ENCODE results near the gene MAN2B2. TPM values are rescaled to one million over a fixed set of nuclear protein-coding genes. Genes with fewer than 3 reads are reported as not detected.

MAN2B2 gene
- total and polyA plus RNA-seq, 7 donors: 1.8 to 6.6 (median 3.2) TPM

GRCh38 chr4:6639137-6639680, 64.2 kb downstream of the MAN2B2 start:
- intact Hi-C loops (cut with DNase I): no loop called here
- DNase-seq (no peak), ATAC-seq (no peak)
- Histone ChIP-seq H3K36me3 (ENCODE audit: insufficient read depth in 1 of 2, low read depth in 1 of 2) (peaks cover 0 to 21% of the 10 kb centered on the region in 2 donors), H3K9me3 (no peaks in the 10 kb centered on the region), H3K27ac (no peak overlapping the region), H3K4me3 (peak overlapping the region; percentile 97), H3K4me1 (peaks cover 23% of the 10 kb centered on the region), H3K27me3 (ENCODE audit: insufficient read depth in 3 of 3, low read length in 2 of 3) (no peaks in the 10 kb centered on the region)
- TF ChIP-seq CTCF (IDR thresholded peaks at IDR 0.05): no peak
- 90 to 94% (median 93%) methylated on average over 14 of the region's 14 CpGs for WGBS, 3 donors

- Histone ChIP-seq H3K4me3 (peak within 1 kb of the TSS; percentile 97), H3K36me3 (ENCODE audit: insufficient read depth in 1 of 2, low read depth in 1 of 2) (peaks cover 0 to 21% of the 10 kb centered on the region in 2 donors), H3K27ac (peak within 1 kb of the TSS; percentile 90), H3K4me1 (peaks cover 23% of the 10 kb centered on the region), H3K9me3 (no peaks in the 10 kb centered on the region), H3K27me3 (ENCODE audit: insufficient read depth in 3 of 3, low read length in 2 of 3) (no peaks in the 10 kb centered on the region)
- no peak for TF ChIP-seq CTCF (IDR thresholded peaks at IDR 0.05)
- WGBS, 3 donors: 0 to 1% (median 0%) methylated on average over 89 to 90 of the region's 90 CpGs
- DNase-seq: peak; percentile 96 to 97
- peak; percentile 92 to 95 (median 94) for ATAC-seq
- intact Hi-C loops (cut with DNase I): loop anchor here in 1 of 2 donors (2.0 kb wide), 2 partner anchors 30 to 68 kb away; partner anchors contain the start of gene MRFAP1L1
Measured at GRCh38 chr4:6640292-6641163, 65.5 kb downstream of the MAN2B2 start, which contains the start of gene MRFAP1. Gene MRFAP1, plus strand, starts transcription at chr4:6640685. Its CDS starts 178 bp downstream, at chr4:6640863.

- Histone ChIP-seq H3K36me3 (ENCODE audit: insufficient read depth in 1 of 2, low read depth in 1 of 2) (peaks cover 0 to 21% of the 10 kb centered on the region in 2 donors), H3K9me3 (no peaks in the 10 kb centered on the region), H3K4me1 (peaks cover 23% of the 10 kb centered on the region), H3K27ac (peak overlapping the region; percentile 90), H3K4me3 (peak overlapping the region; percentile 97), H3K27me3 (ENCODE audit: insufficient read depth in 3 of 3, low read length in 2 of 3) (no peaks in the 10 kb centered on the region)
- TF ChIP-seq CTCF (IDR thresholded peaks at IDR 0.05): no peak
- ATAC-seq (peak; percentile 53 to 75 (median 66)), DNase-seq (peak; percentile 64 to 78)
- 1% methylated on average over 46 to 50 of the region's 50 CpGs for WGBS, 3 donors
- intact Hi-C loops (cut with DNase I): loop anchor here in 1 of 2 donors (2.0 kb wide), 2 partner anchors 29 to 67 kb away; partner anchors contain the start of gene MRFAP1L1
Measured at GRCh38 chr4:6641164-6641970, 66.4 kb downstream of the MAN2B2 start.

GRCh38 chr4:6641971-6642320, 67.0 kb downstream of the MAN2B2 start:
- 27 to 39% (median 30%) methylated on average over 5 of the region's 5 CpGs for WGBS, 3 donors
- no peak for TF ChIP-seq CTCF (IDR thresholded peaks at IDR 0.05)
- peaks cover 0 to 21% of the 10 kb centered on the region in 2 donors for H3K36me3 ChIP-seq (ENCODE audit: insufficient read depth in 1 of 2, low read depth in 1 of 2)
- H3K4me1 ChIP-seq: peaks cover 23% of the 10 kb centered on the region
- H3K4me3 ChIP-seq: peak overlapping the region; percentile 97
- no peaks in the 10 kb centered on the region for H3K9me3 ChIP-seq
- no peak for ATAC-seq
- intact Hi-C loops (cut with DNase I): loop anchor here in 1 of 2 donors (2.0 kb wide), 2 partner anchors 29 to 67 kb away; partner anchors contain the start of gene MRFAP1L1
- peak overlapping the region; percentile 90 for H3K27ac ChIP-seq
- H3K27me3 ChIP-seq (ENCODE audit: insufficient read depth in 3 of 3, low read length in 2 of 3): no peaks in the 10 kb centered on the region
- DNase-seq: no peak

Measured in psoas muscle (tissue), 8 donors.